ENCODE data around the gene NECTIN4. TPM values are rescaled to one million over a fixed set of nuclear protein-coding genes. Genes with fewer than 3 reads are reported as not detected.

Gene NECTIN4
- total RNA-seq, 2 experiments from 2014 or later: not detected

- Mint-ChIP-seq H3K9me3 (no peaks in the 10 kb centered on the region), H3K4me1 (ENCODE audit: low read depth) (peaks cover 38% of the 10 kb centered on the region), H3K4me3 (no peak overlapping the region), H3K27ac (no peak overlapping the region), H3K36me3 (ENCODE audit: low read depth) (no peaks in the 10 kb centered on the region), H3K27me3 (no peaks in the 10 kb centered on the region)
- ChIA-PET POLR2A (interaction anchor here (1.0 to 2.8 kb wide), 2 partner anchors 15 to 18 kb away, joined by 3 to 13 read pairs; partner anchors contain the start of gene ARHGAP30), CTCF (interaction anchor here (1.0 to 1.5 kb wide), 3 partner anchors 9 to 91 kb away, joined by 3 to 5 read pairs (median 5); partner anchors contain the start of gene USF1)
- ATAC-seq (no peak), DNase-seq (no peak)
- TF ChIP-seq CTCF (IDR thresholded peaks at IDR 0.05): no peak
- intact Hi-C loops (cut with micrococcal nuclease): no loop called here
Measured at GRCh38 chr1:161088587-161089110, 709 bp downstream of the NECTIN4 start.

DNA sequence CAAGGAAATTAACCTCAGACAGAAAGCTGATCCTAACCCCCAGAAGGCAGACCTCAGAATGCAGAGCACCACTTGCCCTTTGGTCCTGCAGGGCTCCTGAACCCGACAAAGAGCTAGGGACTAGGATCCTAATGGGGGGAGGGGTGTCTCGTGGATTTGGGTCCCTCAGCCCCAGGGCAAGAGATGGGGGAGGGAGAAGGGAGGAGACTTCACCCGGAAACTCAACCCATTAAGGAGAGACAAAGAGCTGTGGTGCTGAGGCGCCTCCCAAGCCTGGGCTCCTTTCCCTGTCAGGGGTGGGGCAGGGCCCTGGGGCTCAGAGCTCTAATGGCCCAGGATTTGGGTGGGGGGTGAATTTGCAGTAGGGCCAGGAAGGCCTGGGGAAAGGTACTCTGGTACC, 2.9 kb downstream of the NECTIN4 start:
- DNase-seq: no peak
- Mint-ChIP-seq H3K27me3 (no peaks in the 10 kb centered on the region), H3K4me1 (ENCODE audit: low read depth) (peaks cover 16% of the 10 kb centered on the region), H3K4me3 (no peak overlapping the region), H3K36me3 (ENCODE audit: low read depth) (no peaks in the 10 kb centered on the region), H3K9me3 (no peaks in the 10 kb centered on the region), H3K27ac (no peak overlapping the region)
- ChIA-PET POLR2A (interaction anchor here (1.1 to 1.3 kb wide), 2 partner anchors 10 to 12 kb away, joined by 4 to 8 read pairs; partner anchors contain the start of gene KLHDC9), CTCF (interaction anchor here (1.2 to 4.7 kb wide), 4 partner anchors 9 to 16 kb away, joined by 3 to 34 read pairs (median 10); partner anchors contain the start of genes ARHGAP30 and KLHDC9)
- TF ChIP-seq CTCF (IDR thresholded peaks at IDR 0.05): no peak
- no peak for ATAC-seq
- intact Hi-C loops (cut with micrococcal nuclease): no loop called here

GRCh38 chr1:161085165-161085564, 4.2 kb downstream of the NECTIN4 start:
- no peak for DNase-seq
- Mint-ChIP-seq H3K36me3 (ENCODE audit: low read depth) (no peaks in the 10 kb centered on the region), H3K4me1 (ENCODE audit: low read depth) (peaks cover 3% of the 10 kb centered on the region), H3K4me3 (no peak overlapping the region), H3K9me3 (no peaks in the 10 kb centered on the region), H3K27me3 (no peaks in the 10 kb centered on the region), H3K27ac (no peak overlapping the region)
- intact Hi-C loops (cut with micrococcal nuclease): no loop called here
- CTCF ChIA-PET: interaction anchor here (0.7 to 4.7 kb wide), 4 partner anchors 12 to 16 kb away, joined by 3 to 34 read pairs (median 10); partner anchors contain the start of genes ARHGAP30 and KLHDC9
- ATAC-seq: no peak
- no peak for TF ChIP-seq CTCF (IDR thresholded peaks at IDR 0.05)
- POLR2A ChIA-PET: interaction anchor here (1.2 to 1.8 kb wide), 3 partner anchors 12 to 39 kb away, joined by 4 to 7 read pairs (median 4); partner anchors contain the start of genes ARHGAP30 and USF1

GRCh38 chr1:161084597-161084988, 4.8 kb downstream of the NECTIN4 start:
- H3K9me3 Mint-ChIP-seq: no peaks in the 10 kb centered on the region
- CTCF ChIA-PET: interaction anchor here (0.7 to 4.7 kb wide), 4 partner anchors 11 to 16 kb away, joined by 3 to 34 read pairs (median 10); partner anchors contain the start of genes ARHGAP30 and KLHDC9

More at GRCh38 chr1:161084597-161084988, 4.8 kb downstream of the NECTIN4 start:
- Mint-ChIP-seq H3K4me3 (no peak overlapping the region), H3K4me1 (ENCODE audit: low read depth) (no peaks in the 10 kb centered on the region), H3K36me3 (ENCODE audit: low read depth) (no peaks in the 10 kb centered on the region), H3K27me3 (no peaks in the 10 kb centered on the region), H3K27ac (no peak overlapping the region)
- intact Hi-C loops (cut with micrococcal nuclease): no loop called here
- DNase-seq (no peak), ATAC-seq (no peak)
- no peak for TF ChIP-seq CTCF (IDR thresholded peaks at IDR 0.05)
- POLR2A ChIA-PET: interaction anchor here (1.2 to 1.8 kb wide), 4 partner anchors 13 to 39 kb away, joined by 3 to 7 read pairs (median 4); partner anchors contain the start of genes ARHGAP30 and USF1
